ENCODE results near the gene DLGAP1. TPM values are rescaled to one million over a fixed set of nuclear protein-coding genes. Genes with fewer than 3 reads are reported as not detected.
A peak's percentile ranks its signal among the peaks of the same experiment; 100 is the strongest.

DLGAP1 gene
- total and polyA plus RNA-seq, 2 of the 13 experiments (the other 11 are each of a cell fraction or from before 2014, with no cell fraction given), result 0.01 TPM; not detected in 1

- DNase-seq (ENCODE audit: low spot score), result no peak
- Histone ChIP-seq H3K4me2 (ENCODE audit: low read depth, low read length) (peak overlapping the region; percentile 52), H4K20me1 (ENCODE audit: insufficient read depth, low read length) (no peaks in the 10 kb centered on the region), H3K9me3 (ENCODE audit: low read length) (no peaks in the 10 kb centered on the region), H3K27ac (ENCODE audit: extremely low read length, insufficient read depth, low read length) (no peak overlapping the region), H3K4me3 (replicated peaks in 1 of 3; ENCODE audit: insufficient read depth in 1 of 3, low read depth in 2 of 3, low read length in 3 of 3) (peak overlapping the region in 1 of 3 experiments; percentile 11; a peak in 1 of 6 replicates), H3K79me2 (ENCODE audit: insufficient read depth, low read length) (no peaks in the 10 kb centered on the region), H3K27me3 (ENCODE audit: control insufficient read depth in 1 of 2, insufficient read depth in 2 of 2, low read length in 2 of 2) (peaks cover 0 to 5% of the 10 kb centered on the region in 2 experiments; a peak in 1 of 5 replicates), H2AFZ (ENCODE audit: low read length) (no peak overlapping the region), H3K36me3 (replicated peaks in 1 of 2; ENCODE audit: control insufficient read depth in 1 of 2, insufficient read depth in 2 of 2, low read length in 2 of 2) (no peaks in the 10 kb centered on the region), H3K9ac (ENCODE audit: insufficient read depth, low read depth, low read length) (no peak overlapping the region), H3K4me1 (ENCODE audit: insufficient read depth, low read length) (peaks cover 51% of the 10 kb centered on the region)
- ChIA-PET CTCF (ENCODE audit: low intra/inter-chr PET ratio, low total read pairs) (no interaction called here), POLR2A (no interaction called here)
- TF ChIP-seq ZNF292 (CRISPR knock-in tag; IDR thresholded peaks at IDR 0.05; ENCODE audit: borderline replicate concordance, low read depth), result no peak
- TF ChIP-seq ATF1 (CRISPR knock-in tag; IDR thresholded peaks at IDR 0.05), result no peak
- no peak for FAIRE-seq
- intact Hi-C loops (cut with micrococcal nuclease; ENCODE audit: unreplicated experiment), result no loop called here
- no TSS peak for BruUV-seq (replicated peaks)
- no peak for ATAC-seq
- 12% methylated on average over 7 of the region's 7 CpGs for WGBS (ENCODE audit: low lambda C conversion rate)
- in situ Hi-C loops (cut with HindIII; ENCODE audit: extremely low pct_ligation_motif_present, low pct_unique_long_range_greater_than_20kb), result no loop called here
These were observed 733.1 kb downstream of the DLGAP1 start for GRCh38 chr18:3721771-3722648.

GRCh38 chr18:3720818-3721545 is 734.1 kb downstream of the DLGAP1 start:
- Histone ChIP-seq H3K36me3 (replicated peaks in 1 of 2; ENCODE audit: control insufficient read depth in 1 of 2, insufficient read depth in 2 of 2, low read length in 2 of 2) (no peaks in the 10 kb centered on the region), H3K9me3 (ENCODE audit: low read length) (no peaks in the 10 kb centered on the region), H3K9ac (ENCODE audit: insufficient read depth, low read depth, low read length) (no peak overlapping the region), H3K4me3 (replicated peaks in 1 of 3; ENCODE audit: insufficient read depth in 1 of 3, low read depth in 2 of 3, low read length in 3 of 3) (no peak overlapping the region), H3K4me2 (ENCODE audit: low read depth, low read length) (no peak overlapping the region), H3K27ac (ENCODE audit: extremely low read length, insufficient read depth, low read length) (no peak overlapping the region), H3K4me1 (ENCODE audit: insufficient read depth, low read length) (peaks cover 51% of the 10 kb centered on the region), H2AFZ (ENCODE audit: low read length) (no peak overlapping the region), H4K20me1 (ENCODE audit: insufficient read depth, low read length) (no peaks in the 10 kb centered on the region), H3K79me2 (ENCODE audit: insufficient read depth, low read length) (no peaks in the 10 kb centered on the region), H3K27me3 (ENCODE audit: control insufficient read depth in 1 of 2, insufficient read depth in 2 of 2, low read length in 2 of 2) (no peaks in the 10 kb centered on the region)
- ATAC-seq (peak; percentile 65), FAIRE-seq (no peak), DNase-seq (ENCODE audit: low spot score) (no peak)
- BruUV-seq (replicated peaks), result no TSS peak
- CTCF ChIA-PET (ENCODE audit: low intra/inter-chr PET ratio, low total read pairs), result no interaction called here
- TF ChIP-seq SIX1 (CRISPR knock-in tag; IDR thresholded peaks at IDR 0.05; ENCODE audit: borderline replicate concordance) (no peak), MAFK (conservative IDR thresholded peaks at IDR 0.05 in 1 of 2, IDR thresholded peaks at IDR 0.05 in 1 of 2; ENCODE audit: low read length in 2 of 2) (peak; percentile 21 to 46; a peak in 2 of 4 replicates)
- in situ Hi-C loops (cut with HindIII; ENCODE audit: extremely low pct_ligation_motif_present, low pct_unique_long_range_greater_than_20kb) (no loop called here), intact Hi-C loops (cut with micrococcal nuclease; ENCODE audit: unreplicated experiment) (no loop called here)
- POLR2A ChIA-PET, result no interaction called here
- 53% methylated on average over 4 of the region's 4 CpGs for WGBS (ENCODE audit: low lambda C conversion rate)

All from HepG2 (cell line).